HS-5 (cell line): ENCODE measurements around the gene CCDC13.
"Not testable (repeated sequence)": the region's sequence is repeated elsewhere in the genome, so short reads cannot be mapped to it uniquely, and the experiment has no call there.

Source experiments
- DNase-seq: peaks from one replicate; pipeline ENCODE4 v3.0.0-alpha.2; 2012; ENCODE audit warnings: low read depth

Gene CCDC13, protein sequence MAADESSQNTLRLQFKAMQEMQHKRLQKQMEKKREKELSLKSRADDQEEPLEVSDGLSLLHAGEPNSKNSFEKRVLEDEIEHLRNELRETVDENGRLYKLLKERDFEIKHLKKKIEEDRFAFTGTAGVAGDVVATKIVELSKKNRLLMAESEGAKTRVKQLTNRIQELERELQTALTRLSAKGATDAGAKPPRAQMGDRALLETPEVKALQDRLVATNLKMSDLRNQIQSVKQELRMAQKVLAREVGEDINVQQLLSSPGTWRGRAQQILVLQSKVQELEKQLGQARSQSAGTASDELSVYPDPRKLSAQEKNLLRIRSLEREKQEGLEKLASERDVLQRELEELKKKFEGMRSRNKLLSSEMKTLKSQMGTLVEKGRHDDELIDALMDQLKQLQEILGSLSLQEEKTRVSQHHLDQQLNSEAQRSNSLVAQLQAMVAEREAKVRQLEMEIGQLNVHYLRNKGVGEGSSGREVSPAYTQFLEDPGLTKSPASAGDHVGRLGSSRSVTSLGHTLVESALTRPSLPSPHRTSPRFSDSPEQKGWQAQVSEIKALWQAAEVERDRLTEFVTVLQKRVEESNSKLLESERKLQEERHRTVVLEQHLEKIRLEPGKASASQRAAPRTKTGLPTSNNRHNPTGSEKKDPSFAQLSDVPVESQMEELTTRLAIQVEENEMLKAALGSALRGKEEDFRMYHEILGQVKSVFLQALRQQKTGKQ

DNA sequence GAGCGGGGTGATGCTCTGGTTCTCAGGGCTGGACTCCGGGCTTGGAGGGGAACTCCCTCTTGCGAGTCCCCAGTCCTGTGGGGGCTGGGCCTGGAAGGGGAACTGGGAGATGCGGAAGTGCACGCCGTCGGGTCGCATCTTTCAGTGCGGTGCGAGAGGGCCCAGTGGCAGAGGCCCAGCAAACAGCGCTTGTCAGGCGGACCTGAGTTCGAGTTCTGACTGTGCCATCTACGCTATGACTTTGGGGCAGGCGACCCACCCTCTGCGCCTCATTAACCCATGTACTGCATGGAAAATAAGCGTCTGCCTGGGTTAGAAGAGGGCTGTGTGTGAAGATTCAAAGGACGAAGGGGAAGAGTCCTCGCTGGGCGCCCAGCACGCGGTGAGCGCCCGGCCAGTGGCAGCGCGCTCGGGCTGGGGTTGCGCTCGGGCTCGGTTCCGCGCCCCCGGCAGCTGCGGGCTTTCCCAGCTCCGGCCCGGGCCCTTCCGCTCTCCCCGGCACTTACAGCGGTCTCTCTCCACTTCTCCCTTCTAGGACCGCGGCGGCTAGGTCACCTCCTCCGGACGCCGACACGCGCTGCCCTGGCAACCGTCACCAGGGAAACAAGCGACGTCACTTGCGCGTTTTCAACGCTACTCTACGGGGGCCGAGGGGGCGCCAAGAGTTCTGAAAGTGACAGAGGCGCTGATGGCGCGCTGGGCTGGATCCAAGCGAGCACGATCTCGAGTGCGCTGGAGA lies at the start of gene CCDC13:
Gene CCDC13 (minus strand): TSS at position 584 of the 739 bp plus-strand sequence. CDS start 14,908 bp downstream, outside the sequence.
- DNase-seq: peak; percentile 58

DNA sequence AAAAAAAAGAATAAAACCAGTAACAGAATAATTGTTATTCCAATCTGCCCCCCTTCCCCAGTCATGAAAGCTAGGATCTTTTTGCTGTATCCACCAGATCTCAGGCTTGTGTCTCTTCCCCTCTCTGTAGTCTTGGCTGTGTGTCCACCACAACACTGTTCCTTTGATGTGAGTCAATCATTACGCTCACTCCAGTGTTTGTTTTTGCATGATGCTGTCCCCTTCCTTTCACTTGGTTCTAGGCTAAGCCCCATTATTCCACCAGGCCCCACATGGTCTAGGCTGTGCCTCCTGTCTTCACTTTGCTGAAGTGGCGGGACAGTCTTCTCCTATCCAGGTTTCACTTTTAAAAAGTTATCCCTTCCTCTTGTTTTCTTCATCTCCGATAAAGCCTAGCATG lies 49.8 kb upstream of the CCDC13 start:
- no peak for DNase-seq

DNA sequence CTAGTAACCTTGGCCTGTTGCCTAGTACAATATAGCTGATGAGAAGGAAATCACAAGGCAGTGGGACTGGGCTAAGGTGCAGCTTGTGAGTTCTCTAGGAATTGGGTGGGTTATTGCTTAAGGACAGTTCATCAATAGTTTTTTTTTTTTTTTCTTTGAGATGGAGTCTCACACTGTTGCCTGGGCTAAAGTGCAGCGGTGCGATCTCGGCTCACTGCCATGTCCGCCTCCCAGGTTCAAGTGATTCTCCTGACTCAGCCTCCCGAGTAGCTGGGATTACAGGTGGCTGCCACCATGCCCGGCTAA lies 47.6 kb upstream of the CCDC13 start:
- no peak for DNase-seq

- no peak for DNase-seq
Measured at GRCh38 chr3:42819351-42819965, 46.4 kb upstream of the CCDC13 start.

- DNase-seq: no peak
Measured at GRCh38 chr3:42815826-42816225, 42.8 kb upstream of the CCDC13 start.

DNA sequence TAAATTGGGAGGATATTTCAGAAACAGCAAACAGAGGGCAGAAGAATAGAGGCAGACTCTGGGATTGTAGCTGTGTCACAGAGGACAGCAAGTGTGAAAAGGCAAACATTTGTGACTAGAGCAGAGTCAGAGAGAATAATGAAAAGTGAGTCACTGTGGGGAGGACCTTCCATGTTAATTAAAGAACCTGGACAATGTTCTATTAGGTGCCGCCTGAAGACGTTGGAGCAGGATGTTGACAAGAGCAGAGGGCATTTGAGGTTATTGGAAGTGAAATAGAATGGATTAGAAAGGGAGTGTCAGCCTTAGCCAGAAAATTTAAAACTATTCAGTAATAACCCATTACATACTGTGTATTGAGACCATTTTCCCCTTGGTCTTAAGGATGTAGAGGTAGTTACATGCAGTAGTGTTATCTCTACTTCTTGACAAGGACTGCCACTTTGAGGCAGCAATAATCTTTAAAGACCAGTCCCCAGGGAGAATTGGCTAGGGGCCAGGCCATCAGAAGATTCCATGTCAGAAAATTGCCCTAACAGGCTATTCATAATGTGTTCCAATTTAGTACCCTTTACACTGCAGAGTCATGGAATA lies 42.0 kb upstream of the CCDC13 start:
- no peak for DNase-seq

GRCh38 chr3:42814246-42814645 lies 41.2 kb upstream of the CCDC13 start:
- DNase-seq: no peak

GRCh38 chr3:42811118-42811883 lies 38.2 kb upstream of the CCDC13 start:
- not testable (repeated sequence) for DNase-seq

DNA sequence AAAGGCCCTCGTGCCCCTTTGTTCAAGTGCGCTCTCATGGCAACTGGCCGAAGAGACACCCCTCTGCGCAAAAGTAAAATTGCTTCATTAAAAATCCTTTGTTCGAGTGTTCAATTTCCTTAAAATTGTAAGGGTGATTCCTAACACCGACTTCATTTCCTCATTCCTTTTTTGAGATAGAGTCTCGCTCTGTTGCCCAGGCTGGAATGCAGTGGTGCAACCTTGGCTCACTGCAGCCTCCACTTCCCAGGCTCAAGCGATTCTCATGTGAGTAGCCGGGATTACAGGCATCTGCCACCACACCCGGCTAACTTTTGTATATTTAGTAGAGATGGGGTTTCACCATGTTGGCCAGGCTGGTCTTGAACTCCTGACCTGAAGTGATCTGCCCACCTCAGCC lies 37.7 kb upstream of the CCDC13 start:
- not testable (repeated sequence) for DNase-seq

GRCh38 chr3:42809202-42809601 lies 36.1 kb upstream of the CCDC13 start, which contains the start of gene ACKR2:
Gene ACKR2, plus strand, starts transcription at chr3:42809445. Its CDS starts 55,058 bp downstream, at chr3:42864503.
- no peak for DNase-seq

DNA sequence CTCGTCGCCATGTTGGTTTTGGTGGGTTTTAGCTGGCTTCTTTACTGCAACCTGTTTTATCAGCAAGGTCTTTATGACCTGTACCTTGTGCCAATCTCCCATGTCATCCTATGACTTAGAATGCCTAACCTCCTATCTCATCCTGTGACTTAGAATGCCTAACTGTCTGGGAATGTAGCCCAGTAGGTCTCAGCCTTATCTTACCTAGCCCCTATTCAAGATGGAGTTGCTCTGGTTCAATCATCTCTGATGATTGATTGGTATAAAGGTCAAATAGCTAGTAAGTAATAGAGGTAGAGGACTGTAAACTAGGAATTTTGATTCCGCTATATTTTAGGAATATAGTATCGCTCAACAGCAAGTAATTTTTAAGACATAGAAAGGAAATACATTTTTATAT lies 34.9 kb upstream of the CCDC13 start:
- no peak for DNase-seq

GRCh38 chr3:42805141-42805821 lies 32.2 kb upstream of the CCDC13 start:
- DNase-seq: no peak

DNA sequence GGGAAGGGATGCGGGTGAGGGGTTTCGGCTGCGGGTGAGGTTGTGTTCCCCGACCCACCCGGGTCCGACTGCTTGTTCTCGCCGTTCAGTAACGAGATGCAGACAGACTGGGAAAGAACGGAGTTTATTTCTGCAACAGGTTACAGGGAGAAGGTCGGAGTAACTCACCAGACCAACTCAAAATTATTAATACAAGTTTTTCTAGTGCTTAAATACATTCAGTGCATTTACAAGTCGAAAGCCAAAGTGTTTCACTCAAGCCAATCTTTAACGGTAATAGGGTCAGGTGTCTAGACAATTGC lies 31.7 kb upstream of the CCDC13 start:
- no peak for DNase-seq

DNA sequence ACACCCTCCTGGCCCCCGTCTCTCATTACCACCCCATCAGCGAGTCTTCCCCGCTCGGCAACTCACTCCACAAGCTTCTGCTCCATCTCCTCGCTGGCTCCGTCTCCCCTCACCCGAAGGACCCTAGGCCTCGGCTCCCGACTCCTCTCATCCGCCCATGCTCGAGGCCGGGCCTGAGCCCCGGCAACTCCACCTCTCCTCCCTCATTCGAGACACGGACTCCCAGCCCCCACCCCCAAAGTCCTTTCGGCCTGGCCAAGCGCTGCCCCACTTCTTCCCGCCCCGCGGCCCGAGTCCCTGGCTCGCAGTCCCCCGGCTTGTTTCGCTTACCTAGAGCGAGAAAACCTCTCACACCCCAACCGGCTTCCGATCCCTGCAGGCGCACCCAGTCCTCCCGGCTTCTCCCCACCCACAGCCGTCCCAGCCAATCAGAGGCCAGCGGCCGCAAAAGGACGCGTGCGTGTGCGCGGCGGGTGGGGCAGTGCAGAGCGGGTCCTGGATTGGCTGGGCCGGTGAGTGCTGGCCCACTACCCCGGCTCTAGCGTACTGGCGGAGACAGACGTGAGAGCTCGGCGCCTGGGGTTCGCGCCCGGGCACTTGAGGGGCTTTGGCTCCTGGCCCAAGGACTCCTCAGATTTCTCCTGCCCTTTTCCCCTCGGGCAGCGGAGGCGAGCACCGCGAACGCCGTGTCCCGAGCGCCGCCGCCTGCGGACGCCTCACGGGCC lies 31.2 kb upstream of the CCDC13 start, which contains the start of gene HIGD1A:
Gene HIGD1A (minus strand): TSS at position 385 of the 725 bp plus-strand sequence. CDS start 10,237 bp downstream, outside the sequence.
- peak; percentile 64 for DNase-seq

- no peak for DNase-seq
Measured at GRCh38 chr3:42803414-42804105, 30.5 kb upstream of the CCDC13 start.

DNA sequence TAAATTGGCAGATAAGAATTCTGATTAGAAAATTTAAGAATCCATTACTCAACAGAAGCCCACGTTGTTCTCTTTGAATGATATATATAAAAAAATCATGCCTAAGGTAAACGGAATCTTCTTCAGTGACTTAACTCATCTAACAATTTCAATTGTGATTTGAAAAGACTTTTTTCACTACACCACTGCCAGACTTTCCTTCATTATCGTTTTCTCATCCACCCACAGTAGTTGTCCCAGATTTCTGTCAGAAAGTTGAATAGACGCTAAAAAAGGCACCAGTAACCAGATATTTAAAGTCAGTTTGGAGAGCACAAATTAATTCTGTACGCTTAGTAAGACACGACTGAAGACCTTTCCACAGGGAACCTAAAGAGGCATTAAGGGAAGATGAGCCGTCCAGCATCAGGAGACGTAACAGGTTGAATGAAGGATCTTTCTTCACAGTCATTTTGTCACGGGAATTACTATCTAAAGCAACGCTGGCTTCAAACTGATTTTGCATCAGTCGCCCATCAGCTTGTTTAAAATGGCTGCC lies 29.9 kb upstream of the CCDC13 start:
- no peak for DNase-seq

- no peak for DNase-seq
Measured at GRCh38 chr3:42801784-42802183, 28.7 kb upstream of the CCDC13 start.

DNA sequence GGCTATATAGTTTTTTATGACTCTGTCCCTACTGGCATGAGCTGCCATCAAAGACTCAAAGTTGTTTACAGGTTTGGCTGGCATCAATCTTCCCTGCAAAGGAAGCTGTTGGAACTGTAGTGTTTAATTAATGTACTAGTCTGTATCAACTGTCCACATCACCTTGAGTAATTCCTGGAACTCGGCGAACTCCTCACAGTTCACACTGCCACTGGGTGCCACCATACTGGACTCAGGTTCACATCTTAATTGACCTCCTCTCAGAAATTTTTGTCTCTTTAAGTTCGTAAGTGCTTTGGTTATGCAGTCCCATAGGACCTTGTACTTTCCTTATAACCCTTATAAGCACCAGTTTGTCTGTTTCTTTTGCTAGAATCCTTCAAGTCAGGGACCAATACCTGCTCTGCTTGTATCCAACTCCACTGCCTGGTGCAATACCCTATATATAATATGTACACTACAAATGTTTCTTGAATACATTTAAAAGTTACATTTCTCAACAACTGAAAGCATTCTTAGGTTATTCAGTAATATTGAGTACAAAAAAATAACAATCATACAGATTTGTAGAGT lies 28.1 kb upstream of the CCDC13 start:
- DNase-seq: no peak

- no peak for DNase-seq
Measured at GRCh38 chr3:42800251-42800650, 27.2 kb upstream of the CCDC13 start.
